ENCODE data around the gene CD59.

GRCh38 chr11:33668468-33668825, 67.8 kb downstream of the CD59 start:
- TF ChIP-seq POLR2A (IDR thresholded peaks at IDR 0.05) (no peak), CTCF (IDR thresholded peaks at IDR 0.05) (no peak)
